ENCODE measurements around the gene EPB41L1. TPM values are rescaled to one million over a fixed set of nuclear protein-coding genes. Genes with fewer than 3 reads are reported as not detected.

The EPB41L1 gene
- total RNA-seq, 4 donors from 2014 or later: 27.7 to 53.8 (median 34.4) TPM

DNA sequence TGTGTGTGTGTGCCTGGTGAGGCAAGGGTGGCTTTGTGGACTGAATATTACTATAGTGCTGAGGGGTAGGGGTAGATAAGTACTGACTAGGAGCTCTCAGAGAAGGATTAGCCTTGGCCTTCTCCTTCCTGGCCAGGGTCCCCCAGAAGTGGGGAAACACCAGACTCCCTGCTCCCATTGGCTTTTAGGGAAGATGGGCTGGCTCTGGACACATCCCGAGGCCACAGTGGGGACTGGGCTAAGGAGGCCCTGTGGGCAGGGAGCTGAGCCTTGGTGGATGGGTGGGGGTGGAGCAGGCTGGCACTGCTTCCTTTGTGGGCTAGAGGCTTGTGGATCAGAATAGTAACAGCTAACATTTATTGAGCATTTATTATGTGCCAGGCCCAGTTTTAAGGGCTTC lies 3.1 kb downstream of the EPB41L1 start:
- WGBS: 100% methylated on average over 1 of the region's 1 CpG
- H3K4me1 ChIP-seq: peaks cover 32 to 45% (median 42%) of the 10 kb centered on the region in 4 donors
- TF ChIP-seq, protein P1, sequence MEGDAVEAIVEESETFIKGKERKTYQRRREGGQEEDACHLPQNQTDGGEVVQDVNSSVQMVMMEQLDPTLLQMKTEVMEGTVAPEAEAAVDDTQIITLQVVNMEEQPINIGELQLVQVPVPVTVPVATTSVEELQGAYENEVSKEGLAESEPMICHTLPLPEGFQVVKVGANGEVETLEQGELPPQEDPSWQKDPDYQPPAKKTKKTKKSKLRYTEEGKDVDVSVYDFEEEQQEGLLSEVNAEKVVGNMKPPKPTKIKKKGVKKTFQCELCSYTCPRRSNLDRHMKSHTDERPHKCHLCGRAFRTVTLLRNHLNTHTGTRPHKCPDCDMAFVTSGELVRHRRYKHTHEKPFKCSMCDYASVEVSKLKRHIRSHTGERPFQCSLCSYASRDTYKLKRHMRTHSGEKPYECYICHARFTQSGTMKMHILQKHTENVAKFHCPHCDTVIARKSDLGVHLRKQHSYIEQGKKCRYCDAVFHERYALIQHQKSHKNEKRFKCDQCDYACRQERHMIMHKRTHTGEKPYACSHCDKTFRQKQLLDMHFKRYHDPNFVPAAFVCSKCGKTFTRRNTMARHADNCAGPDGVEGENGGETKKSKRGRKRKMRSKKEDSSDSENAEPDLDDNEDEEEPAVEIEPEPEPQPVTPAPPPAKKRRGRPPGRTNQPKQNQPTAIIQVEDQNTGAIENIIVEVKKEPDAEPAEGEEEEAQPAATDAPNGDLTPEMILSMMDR (IDR thresholded peaks at IDR 0.05): no peak
- TF ChIP-seq POLR2AphosphoS5 (IDR thresholded peaks at IDR 0.05) (no peak), POLR2A (IDR thresholded peaks at IDR 0.05; ENCODE audit: low read depth) (no peak), EP300 (IDR thresholded peaks at IDR 0.05) (no peak)
- H3K27ac ChIP-seq (replicated peaks in 1 of 4): no peak overlapping the region
- no peak overlapping the region for H3K4me3 ChIP-seq
- intact Hi-C loops (cut with DNase I): no loop called here
- H3K27me3 ChIP-seq: no peaks in the 10 kb centered on the region
- no peaks in the 10 kb centered on the region for H3K36me3 ChIP-seq
- no peaks in the 10 kb centered on the region for H3K9me3 ChIP-seq
- DNase-seq (ENCODE audit: extremely low spot score): no peak

DNA sequence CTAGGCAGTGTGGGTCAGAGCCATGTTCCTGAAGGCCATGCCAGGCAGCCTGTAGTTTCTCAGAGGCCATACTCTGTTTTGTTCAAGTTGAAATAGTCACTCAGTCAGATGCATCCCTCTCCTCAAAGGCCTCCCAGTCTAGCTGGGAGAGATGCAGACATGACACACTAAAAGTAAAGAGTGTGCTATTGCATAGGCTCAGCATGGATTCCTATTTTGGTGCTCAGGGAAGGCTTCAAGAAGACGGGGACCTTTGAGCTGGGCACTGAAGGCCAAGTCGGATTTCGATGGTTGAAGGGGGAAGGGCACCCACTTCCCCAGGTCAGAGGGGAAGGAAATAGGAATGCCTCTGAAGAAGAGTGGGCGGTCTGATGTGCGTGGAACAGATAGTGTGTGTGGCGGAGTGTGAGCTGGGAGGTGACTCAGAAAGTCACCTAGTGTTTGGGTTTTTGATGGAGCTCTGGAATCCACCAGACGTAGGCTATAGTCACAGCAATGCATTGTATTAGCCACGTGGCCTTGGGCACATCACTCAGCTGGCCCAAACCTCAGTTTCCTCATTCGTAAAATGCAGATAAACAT lies 3.7 kb downstream of the EPB41L1 start:
- TF ChIP-seq POLR2AphosphoS5 (IDR thresholded peaks at IDR 0.05): no peak
- TF ChIP-seq, protein P1 (IDR thresholded peaks at IDR 0.05): no peak
- TF ChIP-seq EP300 (IDR thresholded peaks at IDR 0.05): no peak
- TF ChIP-seq POLR2A (IDR thresholded peaks at IDR 0.05; ENCODE audit: low read depth): no peak
- H3K4me1 ChIP-seq: peaks cover 34 to 47% (median 40%) of the 10 kb centered on the region in 4 donors
- intact Hi-C loops (cut with DNase I): no loop called here
- no peaks in the 10 kb centered on the region for H3K36me3 ChIP-seq
- WGBS: 75% methylated on average over 9 of the region's 9 CpGs
- no peak for DNase-seq (ENCODE audit: extremely low spot score)
- no peak overlapping the region for H3K4me3 ChIP-seq
- H3K27me3 ChIP-seq: no peaks in the 10 kb centered on the region
- no peaks in the 10 kb centered on the region for H3K9me3 ChIP-seq
- H3K27ac ChIP-seq (replicated peaks in 1 of 4): no peak overlapping the region

DNA sequence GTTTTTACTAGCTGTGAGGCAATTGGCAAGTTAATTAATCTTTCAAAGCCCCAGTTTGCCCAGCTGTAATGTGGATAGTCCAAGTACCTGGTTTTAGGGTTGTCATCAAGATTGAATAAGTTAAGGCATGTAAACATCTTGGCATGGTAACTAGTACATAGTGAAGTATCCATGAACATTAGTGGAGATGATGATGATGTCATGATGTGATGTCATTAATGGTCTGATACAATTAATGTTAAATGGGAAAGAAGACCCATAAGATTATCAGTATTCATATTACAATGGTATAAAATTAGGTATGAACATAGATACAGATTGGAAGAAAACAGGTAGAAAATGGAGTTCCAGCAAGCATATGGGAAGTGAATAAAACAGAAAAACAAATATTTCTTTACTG lies 5.3 kb downstream of the EPB41L1 start:
- no peaks in the 10 kb centered on the region for H3K9me3 ChIP-seq
- no peak overlapping the region for H3K4me3 ChIP-seq
- TF ChIP-seq POLR2A (IDR thresholded peaks at IDR 0.05; ENCODE audit: low read depth) (no peak), EP300 (IDR thresholded peaks at IDR 0.05) (no peak), POLR2AphosphoS5 (IDR thresholded peaks at IDR 0.05) (no peak)
- TF ChIP-seq, protein P1 (IDR thresholded peaks at IDR 0.05): no peak
- no peaks in the 10 kb centered on the region for H3K36me3 ChIP-seq
- no peaks in the 10 kb centered on the region for H3K27me3 ChIP-seq
- intact Hi-C loops (cut with DNase I): no loop called here
- H3K4me1 ChIP-seq: peaks cover 23 to 34% (median 28%) of the 10 kb centered on the region in 4 donors
- no peak for DNase-seq (ENCODE audit: extremely low spot score)
- no peak overlapping the region for H3K27ac ChIP-seq (replicated peaks in 1 of 4)

DNA sequence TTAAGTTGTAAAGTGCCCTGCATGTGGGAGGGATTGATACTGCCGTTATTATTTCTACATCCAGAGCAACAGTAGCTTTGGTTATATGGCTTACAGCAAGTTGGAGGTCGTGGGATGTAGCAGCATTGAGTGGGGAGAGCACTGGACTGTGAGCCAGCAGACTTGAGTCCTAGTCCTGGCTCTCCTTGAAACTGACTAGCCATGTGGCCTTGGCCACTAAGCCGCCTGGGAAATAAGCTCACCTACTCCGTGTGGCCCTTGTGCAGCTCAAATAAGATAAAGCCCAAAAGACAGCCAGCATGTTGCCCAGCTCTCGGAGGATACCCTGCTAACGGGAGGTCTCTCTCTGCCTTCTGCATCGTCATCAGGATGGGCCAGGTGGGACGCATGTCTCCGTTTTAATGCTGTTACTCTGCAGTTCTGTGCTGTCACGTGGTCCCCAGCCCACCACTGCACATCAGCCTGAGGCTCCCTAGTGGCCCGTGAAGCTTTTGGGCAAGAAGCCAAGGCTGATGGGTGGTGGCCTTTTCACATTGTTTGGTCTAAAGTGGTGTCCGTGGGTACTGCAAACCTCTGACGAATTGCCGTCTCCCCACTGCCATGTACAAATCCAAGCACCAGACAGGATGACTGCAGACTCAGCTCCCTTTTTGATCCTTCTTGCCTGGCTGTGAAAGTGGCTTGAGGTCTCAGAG lies 7.9 kb downstream of the EPB41L1 start:
- intact Hi-C loops (cut with DNase I): no loop called here
- Histone ChIP-seq H3K27ac (replicated peaks in 1 of 4) (no peak overlapping the region), H3K9me3 (no peaks in the 10 kb centered on the region), H3K4me3 (no peak overlapping the region), H3K36me3 (no peaks in the 10 kb centered on the region), H3K4me1 (peaks cover 0 to 10% (median 8%) of the 10 kb centered on the region in 4 donors), H3K27me3 (no peaks in the 10 kb centered on the region)
- no peak for DNase-seq (ENCODE audit: extremely low spot score)
- TF ChIP-seq POLR2AphosphoS5 (IDR thresholded peaks at IDR 0.05): no peak
- 68% methylated on average over 12 of the region's 14 CpGs for whole genome bisulfite sequencing

DNA sequence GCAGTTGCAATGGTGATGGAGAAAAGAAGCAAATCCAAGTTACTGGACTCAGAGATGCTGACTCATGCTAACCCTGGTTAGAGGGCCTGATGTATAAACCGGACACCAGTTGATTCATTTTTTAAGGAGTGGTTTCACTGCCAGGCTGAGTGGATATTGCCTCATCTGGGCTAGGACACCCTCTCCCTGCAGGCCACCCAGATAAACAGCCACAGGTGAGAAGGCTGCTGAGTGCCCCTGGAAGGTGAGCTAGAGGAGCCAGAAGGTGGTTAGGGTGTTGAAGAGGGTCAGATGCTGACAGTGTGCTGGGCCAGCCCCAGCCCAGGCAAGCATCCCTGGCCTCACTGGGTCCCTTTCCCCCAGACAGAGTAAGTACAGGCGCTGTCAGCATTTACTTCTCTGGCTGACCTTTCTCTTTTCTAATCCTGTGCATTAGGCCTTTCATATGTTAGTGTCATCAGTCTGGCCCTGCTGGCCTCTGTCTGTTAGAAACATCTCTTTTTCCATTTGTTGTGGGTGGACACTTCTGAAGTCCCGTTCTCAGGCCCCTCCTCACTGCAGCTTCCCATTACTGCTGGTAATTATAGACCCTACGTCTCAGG lies 13.5 kb downstream of the EPB41L1 start:
- Histone ChIP-seq H3K36me3 (no peaks in the 10 kb centered on the region), H3K9me3 (no peaks in the 10 kb centered on the region), H3K4me3 (no peak overlapping the region), H3K4me1 (peaks cover 0 to 30% (median 10%) of the 10 kb centered on the region in 4 donors), H3K27ac (replicated peaks in 1 of 4) (no peak overlapping the region), H3K27me3 (no peaks in the 10 kb centered on the region)
- TF ChIP-seq, protein P1 (IDR thresholded peaks at IDR 0.05): no peak
- TF ChIP-seq POLR2AphosphoS5 (IDR thresholded peaks at IDR 0.05) (no peak), POLR2A (IDR thresholded peaks at IDR 0.05; ENCODE audit: low read depth) (no peak), EP300 (IDR thresholded peaks at IDR 0.05) (no peak)
- intact Hi-C loops (cut with DNase I): no loop called here
- 71% methylated on average over 4 of the region's 4 CpGs for WGBS
- DNase-seq (ENCODE audit: extremely low spot score): no peak

All from esophagus muscularis mucosa (tissue), 4 donors.